Measurements from ENCODE around the gene RALGPS2.

RALGPS2 gene

DNA sequence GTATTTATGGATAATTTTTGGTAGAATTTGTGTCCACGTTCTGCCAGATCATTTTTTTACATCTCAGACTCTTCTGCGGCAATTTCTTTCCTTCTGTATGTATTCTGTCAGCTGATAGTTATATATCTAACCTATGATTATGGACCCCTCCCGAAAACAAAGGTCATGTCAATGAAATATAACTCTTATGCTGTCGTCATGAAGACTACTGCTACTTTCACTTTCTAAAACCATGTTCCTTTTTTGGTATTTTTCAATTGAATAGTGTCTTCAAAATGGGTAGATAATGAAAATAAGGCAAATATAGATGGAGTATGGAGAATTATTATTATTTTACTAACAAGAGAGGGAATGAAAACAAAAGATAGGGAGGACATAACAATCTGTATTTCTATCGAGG, 142.6 kb downstream of the RALGPS2 start:
- no peak for DNase-seq (ENCODE audit: low spot score)

GRCh38 chr1:178868706-178869105, 143.7 kb downstream of the RALGPS2 start:
- no peak for DNase-seq (ENCODE audit: low spot score)

GRCh38 chr1:178869119-178869697, 144.2 kb downstream of the RALGPS2 start:
- no peak for DNase-seq (ENCODE audit: low spot score)

GRCh38 chr1:178870221-178870620, 145.2 kb downstream of the RALGPS2 start:
- no peak for DNase-seq (ENCODE audit: low spot score)

GRCh38 chr1:178870944-178871343, 145.9 kb downstream of the RALGPS2 start, which contains the start of gene ANGPTL1:
TSS of gene ANGPTL1 (minus strand) at chr1:178871077. CDS start at chr1:178865776, 5,301 bp downstream.
- no peak for DNase-seq (ENCODE audit: low spot score)

DNA sequence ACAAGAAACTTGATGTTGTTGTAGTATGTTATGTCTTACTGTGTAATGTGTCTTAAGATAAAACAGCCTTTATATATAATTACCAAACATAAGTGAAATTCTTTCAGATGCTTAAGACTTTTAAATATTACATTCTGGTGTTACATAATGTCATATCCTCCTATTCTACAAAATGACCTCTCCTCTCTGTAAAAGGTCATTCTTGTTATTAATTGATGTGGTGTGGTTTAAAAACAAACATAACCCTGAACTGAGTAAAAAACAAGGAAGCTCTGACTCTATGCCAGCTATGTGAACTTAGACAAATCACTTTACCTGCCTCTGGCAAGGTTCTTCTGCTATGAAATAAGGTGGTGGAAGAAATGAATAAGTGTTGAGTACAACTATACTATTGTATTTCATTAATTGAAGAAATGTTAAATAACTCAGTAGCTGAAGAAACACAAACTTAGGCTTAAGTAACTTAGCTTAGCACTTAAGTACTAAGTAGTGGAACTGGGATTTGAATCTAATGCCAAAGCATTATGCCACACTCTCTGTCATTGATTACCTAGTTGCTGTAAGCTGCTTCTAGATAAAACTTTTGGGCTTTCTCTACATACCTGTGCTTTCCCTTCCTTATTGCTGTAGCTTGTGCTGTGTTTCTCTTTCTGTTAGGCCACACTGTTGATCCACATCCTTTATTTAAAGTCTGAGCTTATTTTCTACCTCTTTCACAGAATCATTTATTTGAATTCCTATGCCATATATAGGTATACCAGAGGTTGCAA, 146.7 kb downstream of the RALGPS2 start:
- DNase-seq (ENCODE audit: low spot score): no peak

- DNase-seq (ENCODE audit: low spot score): no peak
Measured at GRCh38 chr1:178874966-178875365, 149.9 kb downstream of the RALGPS2 start.

DNA sequence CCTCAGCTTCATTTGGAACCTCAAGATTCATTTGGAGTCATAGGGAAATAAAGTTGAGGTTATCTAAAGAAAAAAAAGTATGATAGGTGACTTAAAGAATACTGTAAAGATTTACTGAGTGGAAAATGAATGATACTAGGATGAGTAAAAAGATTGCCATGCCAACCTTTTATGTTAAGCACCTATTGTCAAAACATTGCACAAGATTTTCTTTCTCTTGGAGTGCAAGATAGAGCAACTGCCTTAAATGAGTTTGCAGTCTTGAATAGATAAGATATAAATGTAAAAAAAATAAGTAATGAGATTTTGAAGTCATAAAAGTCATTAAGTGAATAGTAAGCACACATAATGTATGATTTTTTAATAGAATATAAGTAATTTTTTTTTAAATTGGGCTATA, 150.9 kb downstream of the RALGPS2 start:
- no peak for DNase-seq (ENCODE audit: low spot score)

DNA sequence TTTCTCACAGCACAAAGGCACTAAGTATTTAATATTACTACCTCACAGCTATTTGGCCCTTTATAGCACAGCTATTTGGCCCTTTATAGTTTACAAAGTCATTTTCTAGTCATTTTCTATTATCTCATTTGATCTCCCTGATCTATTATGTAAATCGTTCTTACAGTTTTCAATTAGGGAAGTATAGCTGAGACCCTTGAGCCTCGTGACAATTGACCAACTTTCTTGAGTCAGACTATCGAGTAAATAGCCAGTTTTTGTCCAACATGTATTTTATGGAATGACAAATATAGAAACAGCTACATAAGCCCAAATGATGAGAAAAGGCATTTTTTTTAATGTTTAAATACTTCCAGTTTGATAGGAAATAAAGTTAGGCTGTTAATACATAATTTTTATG, 152.9 kb downstream of the RALGPS2 start:
- DNase-seq (ENCODE audit: low spot score): no peak

GRCh38 chr1:178881950-178882349, 156.9 kb downstream of the RALGPS2 start:
- no peak for DNase-seq (ENCODE audit: low spot score)

GRCh38 chr1:178885869-178886268, 160.8 kb downstream of the RALGPS2 start:
- no peak for DNase-seq (ENCODE audit: low spot score)

DNA sequence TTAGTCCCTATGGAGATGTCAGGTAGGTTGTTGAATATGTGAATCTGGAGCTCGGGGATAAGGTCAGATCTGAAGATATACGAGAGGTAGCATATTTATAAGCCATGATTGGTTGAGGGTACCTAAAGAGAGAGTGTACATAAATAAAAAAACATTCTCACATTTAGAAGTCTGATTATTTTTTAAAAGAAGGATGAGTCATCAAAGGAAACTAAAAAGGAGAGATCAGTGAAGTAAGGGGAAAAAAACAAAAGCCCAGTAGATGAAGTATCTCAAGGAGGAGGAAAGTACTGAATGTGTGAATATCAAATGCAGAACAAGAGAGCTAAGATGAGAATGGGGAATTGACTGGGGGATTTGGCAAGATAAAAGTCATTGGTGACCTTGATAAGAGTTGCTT, 161.5 kb downstream of the RALGPS2 start:
- DNase-seq (ENCODE audit: low spot score): no peak

DNA sequence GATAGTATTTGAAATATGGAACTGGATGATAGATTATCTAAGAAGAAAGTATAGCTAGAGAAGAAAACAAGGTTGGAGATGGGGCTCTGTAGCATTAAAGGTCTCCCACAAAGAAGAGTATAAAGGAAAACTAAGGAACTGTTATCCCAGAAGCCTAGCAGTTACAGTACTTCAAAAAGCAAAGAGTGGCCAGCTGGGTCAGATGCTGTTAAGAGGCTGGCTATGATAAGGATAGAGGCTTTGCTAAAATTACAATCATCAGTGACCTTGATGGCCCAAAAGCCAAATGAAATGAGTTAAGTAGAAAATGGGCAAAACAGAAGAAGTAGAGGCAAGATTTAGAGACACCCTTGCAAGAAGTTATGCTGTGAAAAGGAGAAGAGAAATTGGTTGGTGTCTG, 170.9 kb downstream of the RALGPS2 start:
- DNase-seq (ENCODE audit: low spot score): no peak

DNA sequence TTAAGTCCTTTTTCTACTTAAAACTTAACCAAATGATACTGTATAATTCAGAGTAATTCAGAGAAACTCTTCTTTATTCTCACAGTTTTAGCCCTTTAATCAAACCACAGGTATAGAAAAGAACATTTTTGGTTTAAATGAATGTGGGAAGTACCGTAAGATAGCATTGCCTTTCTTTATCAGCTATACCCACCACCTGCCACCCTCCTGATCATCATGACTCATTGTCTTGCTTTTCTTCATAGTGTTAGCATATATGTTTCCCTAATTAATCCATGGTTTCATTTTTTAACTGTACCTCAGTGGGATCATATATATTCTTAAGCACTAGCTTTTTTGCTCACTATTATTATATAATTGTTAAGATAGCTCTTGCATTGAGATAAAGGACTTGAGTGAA, 173.4 kb downstream of the RALGPS2 start:
- no peak for DNase-seq (ENCODE audit: low spot score)

GRCh38 chr1:178899402-178899801, 174.4 kb downstream of the RALGPS2 start:
- DNase-seq (ENCODE audit: low spot score): no peak

DNA sequence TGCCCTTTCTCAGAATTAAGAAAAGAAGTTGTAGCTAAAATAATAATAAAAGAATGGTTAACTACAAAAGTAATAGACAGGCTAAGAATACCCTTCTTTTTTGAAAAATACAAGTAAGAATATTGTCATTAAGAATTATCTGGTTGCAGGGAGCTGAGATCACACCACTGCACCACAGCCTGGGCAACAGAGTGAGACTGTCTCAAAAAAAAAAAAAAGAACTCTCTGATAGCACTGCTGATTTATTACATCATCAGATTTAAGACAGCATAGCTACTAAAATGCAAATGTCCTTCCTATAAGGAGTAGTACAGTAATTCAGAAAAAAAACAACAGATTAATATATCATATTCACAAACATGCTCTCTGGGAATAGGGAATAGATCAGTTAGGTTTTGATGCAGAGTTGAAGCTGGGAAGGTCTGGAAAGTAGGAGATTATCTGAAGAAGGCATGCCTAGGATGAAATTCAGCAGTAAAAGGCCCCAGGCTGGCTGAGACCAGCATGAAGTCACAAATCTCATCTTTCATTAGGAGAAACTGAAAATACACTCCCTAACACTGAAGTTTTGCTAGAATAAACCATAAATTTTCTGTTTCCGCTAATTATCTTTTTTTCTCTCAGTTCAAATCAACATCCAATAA, 176.6 kb downstream of the RALGPS2 start:
- no peak for DNase-seq (ENCODE audit: low spot score)

- DNase-seq (ENCODE audit: low spot score): no peak
Measured at GRCh38 chr1:178908358-178908757, 183.3 kb downstream of the RALGPS2 start.

DNA sequence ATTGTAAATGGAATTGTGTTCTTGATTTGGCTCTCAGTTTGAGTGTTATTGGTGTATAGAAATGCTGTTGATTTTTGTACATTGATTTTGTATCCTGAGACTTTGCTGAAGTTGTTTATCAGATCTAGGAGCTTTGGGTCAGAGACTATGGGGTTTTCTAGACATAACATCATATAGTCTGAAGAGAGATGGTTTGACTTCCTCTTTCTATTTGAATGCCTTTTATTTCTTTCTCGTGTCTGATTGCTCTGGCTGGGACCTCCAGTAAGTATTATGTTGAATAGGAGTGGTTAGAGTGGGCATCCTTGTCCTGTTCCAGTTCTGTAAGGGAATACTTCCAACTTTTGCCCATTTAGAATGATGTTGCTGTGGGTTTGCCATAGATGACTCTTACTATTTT, 185.0 kb downstream of the RALGPS2 start:
- DNase-seq (ENCODE audit: low spot score): no peak

DNA sequence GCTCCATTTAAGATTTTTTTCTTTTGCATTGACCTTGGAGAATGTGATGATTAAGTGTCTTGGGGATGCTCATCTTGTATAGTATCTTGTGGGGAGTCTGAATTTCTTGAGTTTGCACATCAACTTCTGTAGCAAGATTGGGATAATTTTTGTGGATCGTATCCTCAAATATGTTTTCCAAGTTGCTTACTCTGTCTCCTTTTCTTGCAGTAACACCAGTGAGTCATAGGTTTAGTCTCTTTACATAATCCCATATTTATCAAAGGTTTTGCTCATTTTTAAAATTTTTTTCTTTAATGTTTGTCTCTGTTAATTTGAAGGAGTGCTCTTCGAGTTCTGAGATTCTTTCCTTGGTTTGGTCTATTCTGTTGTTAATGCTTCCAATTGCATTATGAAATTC, 187.6 kb downstream of the RALGPS2 start:
- DNase-seq (ENCODE audit: low spot score): no peak

DNA sequence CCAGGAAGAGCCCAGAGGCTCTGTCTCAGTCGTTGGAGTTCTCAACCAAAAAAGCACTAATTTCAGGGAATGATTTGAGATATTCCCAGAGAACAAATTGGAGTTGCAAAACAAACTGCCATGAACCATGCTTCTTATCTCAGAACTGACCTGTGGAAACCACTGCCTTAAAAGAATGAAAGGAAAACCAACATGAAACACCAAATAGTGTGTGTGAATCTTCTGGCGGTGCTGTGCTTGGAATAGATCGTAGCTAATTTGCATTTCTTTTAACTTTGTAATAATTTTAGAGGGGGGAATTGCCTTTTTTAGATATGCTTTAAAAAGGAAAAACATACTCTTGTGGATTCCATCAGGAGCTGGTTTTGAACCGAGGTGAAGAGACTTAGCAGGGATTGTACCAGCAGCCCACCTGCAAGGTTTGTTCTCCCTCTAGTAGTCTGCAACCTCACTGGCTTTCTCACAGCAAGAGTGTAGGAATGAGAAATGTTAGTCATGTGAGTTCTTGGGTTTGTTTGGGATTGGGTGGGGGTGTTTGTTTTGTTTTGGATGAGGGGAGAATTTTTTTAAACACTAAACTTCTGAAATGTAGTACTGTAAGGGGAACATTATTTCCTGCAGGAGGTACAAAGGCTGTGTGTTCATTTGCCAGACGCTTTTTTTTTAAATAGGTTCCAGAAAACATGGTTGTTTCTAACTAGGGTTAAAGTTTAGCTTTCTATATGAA, 191.6 kb downstream of the RALGPS2 start:
- DNase-seq (ENCODE audit: low spot score): no peak

DNA sequence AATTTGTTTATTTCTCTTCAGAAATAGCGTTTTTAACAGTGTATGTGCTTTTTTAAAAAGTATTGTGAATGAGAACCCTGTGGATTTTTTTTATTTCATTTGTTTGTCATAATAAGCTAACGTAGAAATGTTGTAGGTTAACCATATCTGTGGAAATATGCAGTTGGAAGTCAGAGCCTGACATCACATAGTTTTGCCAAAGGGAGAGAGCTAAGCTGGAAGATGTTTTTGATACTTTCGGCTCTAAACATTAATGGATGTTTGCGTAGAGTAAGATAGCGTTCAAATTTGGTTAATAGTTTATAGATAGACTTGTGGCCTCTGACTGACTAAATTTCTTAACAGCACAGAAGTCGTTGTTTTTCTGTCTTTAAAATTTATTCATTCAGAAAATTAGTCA, 193.3 kb downstream of the RALGPS2 start:
- DNase-seq (ENCODE audit: low spot score): no peak

DNA sequence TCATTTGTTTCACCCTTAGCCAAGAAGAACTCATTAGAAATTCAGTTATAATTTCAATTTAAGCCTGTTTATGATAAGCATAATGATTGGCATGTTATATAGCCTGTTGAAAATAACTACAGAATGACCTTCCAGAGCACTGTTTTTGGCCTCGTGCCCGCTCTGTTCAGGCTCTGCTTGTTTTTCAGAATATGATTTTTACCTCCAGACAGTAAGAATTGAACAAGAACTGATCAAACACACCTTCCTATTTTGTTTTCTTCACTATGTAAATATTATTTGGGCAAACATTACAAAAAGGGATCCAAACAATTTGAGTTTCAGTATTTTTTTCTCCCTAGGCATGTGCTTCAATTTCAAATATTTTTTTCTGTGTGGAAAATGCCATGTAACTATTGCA, 193.9 kb downstream of the RALGPS2 start:
- DNase-seq (ENCODE audit: low spot score): no peak

- no peak for DNase-seq (ENCODE audit: low spot score)
Measured at GRCh38 chr1:178919581-178919980, 194.5 kb downstream of the RALGPS2 start.

Data from kidney capillary endothelial cell (primary cell).